ENCODE measurements around the gene SEC14L2. TPM values are rescaled to one million over a fixed set of nuclear protein-coding genes. Genes with fewer than 3 reads are reported as not detected.
"Not testable (repeated sequence)": the region's sequence is repeated elsewhere in the genome, so short reads cannot be mapped to it uniquely, and the experiment has no call there.

SEC14L2 gene
- polyA plus RNA-seq, 5 donors, result 8.0 to 12.0 (median 10.7) TPM

DNA sequence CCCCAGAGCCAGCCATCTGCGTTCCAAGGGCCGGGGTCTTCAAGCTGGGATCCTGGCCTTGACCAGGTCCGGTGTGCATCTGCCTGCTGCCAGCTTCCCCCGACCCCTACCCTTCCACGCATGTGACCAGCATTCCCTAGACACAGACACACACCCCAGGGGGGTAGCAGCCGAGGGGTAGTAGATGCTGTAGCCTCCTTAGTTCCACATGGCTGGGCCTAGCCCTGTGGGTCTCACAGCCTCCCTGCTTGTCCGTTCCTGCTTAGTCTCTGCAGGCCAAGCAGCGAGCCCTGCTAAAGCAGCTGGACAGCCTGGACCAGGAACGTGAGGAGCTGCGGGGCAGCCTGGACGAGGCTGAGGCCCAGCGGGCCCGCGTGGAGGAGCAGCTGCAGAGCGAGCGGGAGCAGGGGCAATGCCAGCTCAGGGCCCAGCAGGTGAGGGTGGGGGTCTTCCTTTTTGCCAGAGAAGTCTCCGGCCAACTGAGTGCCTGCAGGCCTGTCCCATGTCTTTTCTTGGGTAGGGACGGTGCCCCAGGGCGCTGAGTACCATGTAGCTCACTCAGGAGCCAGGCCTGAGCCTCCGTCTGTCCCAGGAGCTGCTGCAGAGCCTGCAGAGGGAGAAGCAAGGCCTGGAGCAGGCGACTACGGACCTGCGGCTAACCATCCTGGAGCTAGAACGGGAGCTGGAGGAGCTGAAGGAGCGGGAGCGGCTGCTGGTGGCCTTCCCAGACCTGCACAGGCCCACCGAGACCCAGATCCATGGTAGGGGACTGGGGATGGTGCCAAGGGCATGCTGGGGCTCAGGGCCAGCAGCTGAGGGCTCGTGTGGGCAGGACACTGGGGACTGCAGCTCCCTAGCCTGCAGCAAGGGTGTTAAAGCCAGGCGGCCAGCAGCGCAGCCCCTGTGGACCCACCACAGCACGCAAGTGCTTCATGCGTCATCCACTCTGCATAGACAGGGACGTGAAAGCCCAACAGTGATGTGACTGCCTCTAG, 23.2 kb upstream of the SEC14L2 start:
- DNase-seq, result no peak

DNA sequence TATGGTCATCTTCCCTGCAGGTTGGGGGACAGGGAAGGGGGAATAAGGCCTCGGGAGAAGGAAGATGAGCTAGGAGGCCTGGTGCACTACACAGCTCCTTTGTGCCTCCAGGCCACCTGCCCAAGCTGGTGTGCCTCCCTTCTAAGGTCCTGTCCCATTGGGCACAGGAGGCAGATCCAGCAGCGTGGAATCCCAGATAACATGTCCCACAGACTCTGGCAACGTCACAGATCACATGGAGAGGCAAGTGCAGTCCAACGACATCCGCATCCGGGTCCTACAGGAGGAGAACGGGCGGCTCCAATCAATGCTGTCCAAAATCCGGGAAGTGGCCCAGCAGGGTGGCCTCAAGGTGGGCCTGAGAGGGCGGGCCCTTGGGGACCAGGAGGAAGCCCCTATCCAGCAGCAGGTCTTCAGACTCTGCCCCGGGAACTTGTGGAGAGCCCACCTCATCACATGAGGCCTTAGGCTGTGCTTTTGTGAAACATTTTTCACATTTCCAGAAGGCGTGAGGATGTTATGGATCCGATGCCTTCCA, 21.4 kb upstream of the SEC14L2 start:
- no peak for DNase-seq

DNA sequence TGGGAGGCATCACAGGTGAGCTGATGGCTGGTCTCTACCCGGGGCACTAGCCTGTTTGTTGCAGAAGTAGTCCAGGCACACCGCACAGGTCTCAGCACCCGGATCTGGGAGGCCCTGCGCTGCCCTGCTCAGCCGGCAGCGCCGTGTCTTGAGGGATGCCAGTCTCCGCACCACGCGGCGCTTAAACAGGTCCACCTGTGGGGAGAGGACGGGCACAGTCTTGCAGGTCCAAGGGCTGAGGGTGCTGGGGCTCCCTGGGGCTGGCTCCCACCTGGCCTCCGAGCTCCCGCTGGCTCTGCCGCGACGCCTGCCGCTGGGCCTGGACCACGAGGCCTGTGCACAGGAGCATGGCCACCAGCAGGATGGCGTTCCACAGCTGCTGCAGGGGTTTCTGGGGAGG, 16.8 kb upstream of the SEC14L2 start:
- no peak for DNase-seq

DNA sequence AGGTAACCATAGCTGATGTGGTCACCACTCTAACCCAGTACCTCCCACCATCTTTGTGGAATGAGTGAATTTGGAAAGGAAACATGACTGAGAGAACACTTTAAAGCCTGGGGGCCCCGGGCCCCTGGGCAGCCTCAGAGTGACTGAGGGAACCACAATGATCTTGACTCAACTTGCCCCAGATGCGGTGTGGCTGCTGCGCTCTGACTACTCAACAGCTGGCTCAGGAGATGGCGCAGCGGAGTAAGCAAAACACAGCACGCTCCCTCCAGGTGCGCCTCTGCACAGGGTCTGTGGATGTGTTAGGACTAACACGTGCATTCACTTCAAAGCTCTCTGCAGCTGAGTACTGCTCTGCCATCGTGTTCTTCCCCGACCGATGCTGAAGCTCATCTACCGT, 15.6 kb upstream of the SEC14L2 start:
- no peak for DNase-seq

DNA sequence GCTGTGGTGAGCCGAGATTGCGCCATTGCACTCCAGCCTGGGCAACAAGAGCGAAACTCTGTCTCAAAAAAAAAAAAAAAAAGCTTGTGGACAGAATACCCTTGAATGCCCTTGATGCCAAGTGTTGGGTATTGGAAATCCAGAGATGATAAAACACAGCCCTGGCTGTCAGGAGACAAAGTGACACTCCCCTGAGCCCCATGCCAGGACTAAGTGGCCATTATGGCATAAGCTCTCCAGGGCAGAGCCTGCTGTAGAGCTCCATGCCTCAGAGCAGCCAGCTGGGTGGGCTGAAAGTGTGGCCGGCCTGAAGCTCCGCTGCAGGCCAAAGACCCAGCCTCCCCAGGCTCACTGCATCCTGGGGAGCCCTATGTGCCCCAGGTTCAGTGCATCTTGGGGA, 14.5 kb upstream of the SEC14L2 start:
- no peak for DNase-seq

GRCh38 chr22:30383061-30383460, 13.8 kb upstream of the SEC14L2 start:
- DNase-seq, result no peak

DNA sequence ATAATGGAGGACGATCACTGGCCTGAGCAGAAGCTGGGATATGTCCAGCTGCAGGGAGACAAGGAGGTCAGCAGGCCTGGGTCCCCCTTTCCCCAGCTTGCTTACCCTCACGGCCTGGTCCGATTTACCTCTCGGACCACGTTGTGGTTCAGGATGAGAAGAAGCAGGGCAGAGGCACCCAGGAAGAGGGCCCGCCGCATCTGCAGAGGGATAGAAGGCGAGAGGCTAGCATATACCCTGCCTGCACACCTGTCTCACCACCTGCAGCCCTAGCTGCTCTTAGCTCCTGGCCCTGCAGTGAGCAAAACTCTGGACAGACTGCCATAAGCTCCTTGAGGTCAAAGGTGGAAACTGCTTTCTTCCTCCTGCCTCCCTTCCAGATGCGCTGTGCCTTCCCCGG, 10.9 kb upstream of the SEC14L2 start:
- DNase-seq, result no peak

DNA sequence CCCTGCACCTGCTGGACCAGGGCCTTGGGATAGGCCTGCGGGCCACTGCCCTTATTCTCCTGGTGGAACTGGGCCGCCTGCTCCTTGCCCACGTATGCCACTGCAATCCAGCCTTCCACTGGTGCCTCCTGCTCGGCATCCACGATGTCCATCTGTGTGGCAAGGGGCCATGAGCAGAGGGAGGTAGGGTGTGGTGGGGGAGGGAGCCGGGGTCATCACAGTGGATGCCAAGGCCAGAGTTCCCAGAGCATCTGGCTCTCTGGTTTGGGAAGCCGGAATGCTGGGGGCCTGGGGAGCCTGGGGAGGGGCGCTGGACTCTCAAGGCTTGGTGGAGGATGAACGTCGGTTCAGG, 10.2 kb upstream of the SEC14L2 start:
- no peak for DNase-seq

DNA sequence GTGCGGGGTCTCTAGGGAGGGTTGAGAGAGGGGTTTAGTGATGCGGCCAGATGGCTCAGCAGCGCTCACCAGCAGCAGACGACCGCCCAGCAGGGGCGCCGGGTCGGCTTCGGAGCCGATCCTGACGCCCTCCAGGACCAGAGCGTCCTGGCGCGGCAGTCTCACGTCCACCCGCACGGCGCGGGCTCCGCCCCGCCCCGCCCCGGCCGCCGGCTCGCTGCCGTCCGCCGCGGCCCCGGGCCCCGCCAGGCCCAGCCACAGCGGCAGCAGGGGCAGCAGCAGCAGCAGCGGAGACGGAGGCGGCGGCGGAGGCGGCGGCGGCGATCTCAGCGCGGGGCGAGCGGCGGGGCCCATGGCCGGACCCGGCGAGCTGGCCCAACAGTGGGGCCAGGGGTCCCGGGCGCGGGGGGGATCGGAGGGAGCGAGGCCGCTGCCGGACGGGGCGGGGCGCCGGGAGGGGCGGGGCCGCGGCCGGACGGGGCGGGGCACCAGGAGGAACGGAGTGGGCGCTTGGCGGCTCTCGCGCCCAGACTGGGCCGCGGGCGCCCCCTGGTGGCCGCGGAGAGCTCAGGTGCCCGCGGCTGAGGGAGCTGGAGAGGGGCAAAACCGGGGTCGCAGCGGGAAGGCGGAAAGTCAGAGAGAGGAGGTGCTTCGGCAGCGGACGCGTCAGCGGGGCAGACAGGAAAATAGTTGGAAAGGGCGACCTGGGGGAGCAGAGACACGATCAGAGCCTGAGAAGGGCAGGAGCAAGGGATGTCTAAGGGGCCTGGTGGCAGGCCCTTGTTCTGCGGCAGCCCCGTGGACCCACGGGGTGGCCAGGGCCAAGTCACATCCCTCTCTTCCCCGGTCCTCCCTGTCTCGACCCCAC, 9.6 kb upstream of the SEC14L2 start, which contains the start of gene RNF215:
TSS of gene RNF215 (minus strand) at position 452 of the 868 bp plus-strand sequence. CDS start at position 354, 98 bp downstream.
- DNase-seq, result peak; percentile 83 to 84

DNA sequence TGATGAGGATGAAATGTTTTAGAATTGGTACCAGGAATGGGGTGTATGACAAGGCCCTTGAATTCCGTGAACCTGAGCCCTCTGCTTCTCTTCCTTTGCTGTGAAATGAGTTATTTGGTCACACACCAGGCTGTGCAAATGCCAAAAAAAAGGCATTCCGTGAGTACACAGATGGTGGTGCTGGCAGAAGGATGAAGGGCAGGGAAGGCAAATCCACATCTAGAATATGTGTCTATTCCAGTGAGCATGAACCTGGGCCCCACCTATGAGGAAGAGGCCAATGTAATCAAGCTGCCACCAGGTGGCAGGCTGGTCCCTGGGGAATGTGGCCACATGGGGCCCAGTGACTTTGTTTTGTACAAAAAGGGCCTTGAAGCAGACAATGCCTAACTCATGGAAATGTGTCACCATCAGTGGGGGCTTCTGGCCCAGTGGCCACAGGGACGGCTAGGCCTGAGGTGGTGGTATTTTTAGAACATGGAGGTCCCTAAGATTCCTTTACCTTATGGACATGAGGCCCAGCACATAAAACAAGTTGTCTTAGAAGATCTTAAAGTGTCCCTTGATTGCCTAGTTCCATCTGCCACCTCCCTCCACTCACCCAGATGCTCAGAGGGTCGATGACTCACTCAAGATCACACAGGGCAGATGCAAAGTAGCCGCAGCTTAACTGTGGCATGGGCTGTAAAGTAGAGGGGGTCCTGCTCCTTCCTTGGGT, 5.7 kb upstream of the SEC14L2 start:
- DNase-seq, result peak; percentile 38 to 54

GRCh38 chr22:30392661-30393321, 4.0 kb upstream of the SEC14L2 start:
- no peak for DNase-seq

DNA sequence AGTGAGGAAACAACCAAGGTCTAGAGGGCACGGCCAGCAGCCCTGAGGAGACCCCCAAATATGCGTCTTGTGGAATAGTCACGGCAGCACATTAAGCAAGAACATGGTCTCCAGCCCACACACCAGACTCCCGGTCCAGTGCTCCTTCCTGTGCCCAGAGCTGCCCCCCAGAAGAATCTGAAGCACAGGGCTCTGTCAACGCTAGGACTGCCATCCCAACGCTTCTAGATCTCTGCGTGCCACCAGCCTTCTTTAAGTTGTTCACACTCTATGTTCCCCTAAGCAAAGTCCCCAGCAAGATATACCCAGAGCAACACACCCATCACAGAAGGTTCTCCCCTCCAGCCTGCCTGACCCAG, 3.5 kb upstream of the SEC14L2 start:
- DNase-seq, result no peak

GRCh38 chr22:30393885-30394284, 2.9 kb upstream of the SEC14L2 start:
- no peak for DNase-seq

GRCh38 chr22:30397656-30398635, 1.1 kb downstream of the SEC14L2 start:
- DNase-seq, result no peak

DNA sequence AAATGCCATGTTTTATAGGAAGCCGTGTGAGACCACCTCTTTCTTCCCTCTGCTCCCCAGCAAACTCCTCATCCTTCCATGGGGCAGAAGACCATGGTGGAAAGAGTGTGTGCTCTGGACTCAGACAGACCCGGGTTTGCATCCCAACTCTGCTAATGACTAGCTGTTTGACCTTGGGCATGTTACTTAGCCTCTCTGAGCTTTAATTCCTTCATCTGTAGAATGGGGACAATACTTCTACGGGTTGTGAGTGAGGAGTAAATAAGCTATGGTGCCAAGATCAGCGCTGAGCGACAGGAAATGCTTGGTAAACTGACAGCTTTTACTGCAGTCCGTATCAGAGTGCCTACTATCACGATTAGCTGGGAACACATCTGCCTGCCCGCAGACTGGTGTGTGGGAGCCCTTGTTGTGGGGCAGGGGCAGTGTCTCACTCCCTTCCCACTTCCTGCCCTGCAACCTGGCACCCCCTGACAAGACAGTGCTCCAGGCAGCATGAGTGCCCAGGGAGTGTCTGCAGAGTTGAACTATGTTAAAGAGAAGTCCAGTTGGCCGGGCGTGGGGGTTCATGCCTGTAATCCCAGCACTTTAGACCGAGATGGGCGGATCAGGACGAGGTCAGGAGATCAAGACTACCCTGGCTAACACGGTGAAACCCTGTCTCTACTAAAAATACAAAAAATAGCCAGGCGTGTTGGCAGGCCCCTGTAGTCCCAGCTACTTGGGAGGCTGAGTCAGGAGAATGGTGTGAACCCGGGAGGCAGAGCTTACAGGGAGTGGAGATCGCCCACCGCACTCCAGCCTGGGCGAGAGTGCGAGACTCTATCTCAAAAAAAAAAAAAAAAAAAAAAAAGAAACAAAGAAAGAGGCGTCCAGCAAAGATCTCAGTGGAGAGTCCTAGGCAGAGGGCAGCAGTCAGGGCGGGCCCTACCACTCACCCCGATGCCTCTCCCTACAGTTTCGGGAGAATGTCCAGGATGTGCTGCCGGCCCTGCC, 2.2 kb downstream of the SEC14L2 start:
- no peak for DNase-seq

GRCh38 chr22:30399718-30400117, 2.9 kb downstream of the SEC14L2 start:
- no peak for DNase-seq

DNA sequence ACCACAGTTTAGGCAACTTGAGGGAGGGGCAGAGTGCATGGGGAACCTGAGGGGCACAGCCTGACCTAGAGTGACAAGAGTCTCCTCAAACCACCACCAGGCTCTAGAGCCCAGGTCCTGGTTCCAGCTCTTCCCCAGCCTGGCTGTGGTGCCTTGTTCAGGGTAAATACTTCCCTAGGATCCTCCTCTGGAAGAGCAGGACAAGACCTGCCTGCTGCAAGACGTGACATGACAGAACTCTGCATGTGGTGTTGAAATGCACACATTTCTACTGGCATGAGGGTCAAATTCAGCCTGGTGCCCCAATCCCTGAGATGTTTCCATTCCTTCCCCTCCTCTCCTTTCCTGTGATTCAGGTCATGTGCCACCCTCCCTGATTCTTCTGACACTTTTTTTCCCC, 3.3 kb downstream of the SEC14L2 start:
- no peak for DNase-seq

- DNase-seq, result not testable (repeated sequence)
Observed at GRCh38 chr22:30401024-30401423, 4.2 kb downstream of the SEC14L2 start.

Measured in right lung (tissue), 5 donors.